SU-DHL-6 (cell line): ENCODE measurements around the gene RCAN1.

Source experiments
- H2AFZ ChIP-seq: fragments of 200-600 bp; sonication (generic); 2 replicates; pipeline ENCODE4 v1.6.1; 2014; ENCODE audit warnings: low read depth, mild to moderate bottlenecking, moderate library complexity, mixed read lengths, antibody characterized with exemption, low read length; ENCODE audit not compliant: severe bottlenecking
- H3F3A ChIP-seq: fragments of 200-600 bp; shearing (Covaris generic); 2 replicates; pipeline ENCODE4 v1.6.0; 2016; ENCODE audit warnings: antibody characterized with exemption, mild to moderate bottlenecking; ENCODE audit not compliant: insufficient read depth
- H3K27ac ChIP-seq: fragments of 200-600 bp; sonication (generic); 2 replicates; pipeline ENCODE4 v1.5.1; 2016; ENCODE audit warnings: low read depth, mild to moderate bottlenecking, low read length, moderate library complexity, mixed read lengths
- H3K27me3 ChIP-seq: fragments of 200-600 bp; sonication (generic), shearing (Covaris generic); 2 replicates; pipeline ENCODE4 v1.6.0; 2014; ENCODE audit warnings: mild to moderate bottlenecking, low read length
- H3K36me3 ChIP-seq: fragments of 200-600 bp; sonication (generic); 2 replicates; pipeline ENCODE4 v1.6.1; 2014; ENCODE audit warnings: mild to moderate bottlenecking, low read length, mixed read lengths
- H3K4me2 ChIP-seq: fragments of 300-600, 200-600 bp; shearing (Covaris generic), sonication (generic); 2 replicates; pipeline ENCODE4 v1.6.0; 2014; ENCODE audit warnings: low read length, low read depth, mild to moderate bottlenecking; ENCODE audit not compliant: poor library complexity, severe bottlenecking
- H3K4me3 ChIP-seq: fragments of 200-600 bp; sonication (generic); 2 replicates; pipeline ENCODE4 v1.5.1; 2014; ENCODE audit warnings: antibody characterized with exemption, low read length, mild to moderate bottlenecking, mixed read lengths; ENCODE audit not compliant: insufficient read depth, poor library complexity, severe bottlenecking
- H3K79me2 ChIP-seq: fragments of 200-600 bp; sonication (generic); 2 replicates; pipeline ENCODE4 v1.6.1; 2014; ENCODE audit warnings: mild to moderate bottlenecking, low read length, moderate library complexity; ENCODE audit not compliant: insufficient read depth
- H3K9ac ChIP-seq: fragments of 200-600 bp; sonication (generic); 2 replicates; pipeline ENCODE4 v1.7.0; 2014; ENCODE audit warnings: mild to moderate bottlenecking, low read length
- H3K9me2 ChIP-seq: fragments of 200-600 bp; sonication (generic); replicated peaks from 2 replicates; pipeline ENCODE4 v1.6.1; 2014; ENCODE audit warnings: low read length; ENCODE audit not compliant: insufficient read depth
- H3K9me3 ChIP-seq: fragments of 200-600 bp; sonication (generic); 2 replicates; pipeline ENCODE4 v1.6.1; 2014; ENCODE audit warnings: low read length, mixed read lengths; ENCODE audit not compliant: insufficient read depth
- H4K20me1 ChIP-seq: fragments of 200-600 bp; sonication (generic); 2 replicates; pipeline ENCODE4 v1.6.1; 2014; ENCODE audit warnings: low read depth, mild to moderate bottlenecking, antibody characterized with exemption, low read length, moderate library complexity, mixed read lengths
- CTCF ChIP-seq: fragments of 200-600 bp; sonication (generic); IDR thresholded peaks from one replicate; pipeline ENCODE4 v1.5.1; 2017; ENCODE audit warnings: antibody characterized with exemption, mild to moderate bottlenecking, low read length, moderate library complexity; ENCODE audit not compliant: insufficient read depth, poor library complexity, severe bottlenecking
- EZH2phosphoT487 ChIP-seq: fragments of 200-600 bp; sonication (generic), shearing (Covaris generic); conservative IDR thresholded peaks from 2 replicates; pipeline ENCODE4 v1.6.1; 2018; ENCODE audit warnings: mild to moderate bottlenecking, antibody characterized with exemption, low read length, moderate library complexity, mixed read lengths

Gene RCAN1

GRCh38 chr21:34502480-34503106 lies 112.3 kb downstream of the RCAN1 start:
- H3K36me3 ChIP-seq: no peaks in the 10 kb centered on the region
- H3K27ac ChIP-seq: no peak overlapping the region
- H4K20me1 ChIP-seq: no peaks in the 10 kb centered on the region
- H3K9me2 ChIP-seq: no peaks in the 10 kb centered on the region
- TF ChIP-seq EZH2phosphoT487 (no peak), CTCF (no peak)
- no peaks in the 10 kb centered on the region for H3K9me3 ChIP-seq
- H3K4me2 ChIP-seq: no peak overlapping the region
- no peaks in the 10 kb centered on the region for H3F3A ChIP-seq
- H3K4me3 ChIP-seq: no peak overlapping the region
- H2AFZ ChIP-seq: no peak overlapping the region
- no peaks in the 10 kb centered on the region for H3K27me3 ChIP-seq
- no peak overlapping the region for H3K9ac ChIP-seq
- H3K79me2 ChIP-seq: no peaks in the 10 kb centered on the region

DNA sequence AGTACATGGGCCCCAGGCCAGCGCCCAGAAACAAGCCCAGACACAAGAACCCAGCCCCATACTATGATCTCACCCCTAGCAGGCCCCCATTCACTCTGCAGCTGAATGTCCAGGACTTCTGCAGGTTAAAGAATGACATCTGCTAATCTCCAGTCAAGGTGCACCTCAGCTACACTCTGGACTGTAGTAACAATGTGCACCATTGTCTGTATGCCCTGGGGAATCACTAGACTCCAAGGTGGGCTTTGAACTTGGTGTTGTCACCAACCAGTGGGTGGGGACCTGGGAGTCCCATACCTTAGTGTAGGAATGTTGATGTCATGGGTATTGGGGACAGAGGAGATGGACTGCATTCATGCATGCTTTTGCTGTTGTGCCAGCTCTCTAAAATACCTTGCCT lies 113.2 kb downstream of the RCAN1 start:
- Histone ChIP-seq H3K27me3 (no peaks in the 10 kb centered on the region), H3K79me2 (no peaks in the 10 kb centered on the region), H3F3A (no peaks in the 10 kb centered on the region), H3K27ac (no peak overlapping the region), H3K9me2 (no peaks in the 10 kb centered on the region), H4K20me1 (no peaks in the 10 kb centered on the region), H3K4me2 (no peak overlapping the region), H3K9me3 (no peaks in the 10 kb centered on the region), H2AFZ (no peak overlapping the region), H3K36me3 (no peaks in the 10 kb centered on the region), H3K9ac (no peak overlapping the region), H3K4me3 (no peak overlapping the region)
- TF ChIP-seq EZH2phosphoT487 (no peak), CTCF (no peak)

GRCh38 chr21:34500191-34500590 lies 114.7 kb downstream of the RCAN1 start:
- Histone ChIP-seq H3K27me3 (no peaks in the 10 kb centered on the region), H3K4me3 (no peak overlapping the region), H3K9me3 (no peaks in the 10 kb centered on the region), H3K79me2 (no peaks in the 10 kb centered on the region), H3K4me2 (no peak overlapping the region), H4K20me1 (no peaks in the 10 kb centered on the region), H3K9me2 (no peaks in the 10 kb centered on the region), H3K9ac (no peak overlapping the region), H3F3A (no peaks in the 10 kb centered on the region), H3K36me3 (no peaks in the 10 kb centered on the region), H3K27ac (no peak overlapping the region), H2AFZ (no peak overlapping the region)
- TF ChIP-seq EZH2phosphoT487 (no peak), CTCF (no peak)

DNA sequence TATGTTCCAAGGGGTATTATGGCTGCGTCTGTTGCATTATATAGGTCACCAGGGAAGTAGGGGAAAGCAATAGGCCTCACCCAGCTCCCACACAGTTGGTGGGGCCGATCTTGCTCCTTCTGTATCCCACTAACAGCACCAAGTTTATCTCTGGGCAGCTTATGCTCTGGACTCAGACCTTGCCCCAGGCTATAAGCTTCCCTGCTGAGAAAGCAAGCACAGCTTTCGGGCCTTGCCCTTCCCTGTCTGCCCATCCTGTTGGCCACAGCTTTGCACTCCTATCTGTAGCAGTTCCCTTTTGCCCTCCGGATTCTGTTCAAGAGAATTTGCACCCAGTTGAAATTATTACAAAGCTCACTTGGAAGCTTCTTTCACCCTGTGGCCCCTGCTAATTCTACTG lies 115.8 kb downstream of the RCAN1 start:
- no peak overlapping the region for H3K27ac ChIP-seq
- no peaks in the 10 kb centered on the region for H3K79me2 ChIP-seq
- no peaks in the 10 kb centered on the region for H4K20me1 ChIP-seq
- H3K27me3 ChIP-seq: no peaks in the 10 kb centered on the region
- no peaks in the 10 kb centered on the region for H3F3A ChIP-seq
- H3K36me3 ChIP-seq: no peaks in the 10 kb centered on the region
- H3K4me2 ChIP-seq: no peak overlapping the region
- H3K9ac ChIP-seq: no peak overlapping the region
- no peak overlapping the region for H2AFZ ChIP-seq
- no peaks in the 10 kb centered on the region for H3K9me2 ChIP-seq
- H3K9me3 ChIP-seq: no peaks in the 10 kb centered on the region
- H3K4me3 ChIP-seq: no peak overlapping the region
- TF ChIP-seq CTCF: no peak
- TF ChIP-seq EZH2phosphoT487: no peak
